BE2C (cell line): ENCODE measurements around the gene OSTN.

Experiments used
- DNase-seq: peaks from one replicate; pipeline ENCODE4 v3.0.0-alpha.2; 2020
- H3K27me3 ChIP-seq: fragments of 250-450 bp; sonication (Bioruptor Pico); 2 replicates; pipeline ENCODE4 v1.5.1; 2020; ENCODE audit warnings: mild to moderate bottlenecking
- H3K36me3 ChIP-seq: fragments of 250-450 bp; sonication (Bioruptor Pico); 2 replicates; pipeline ENCODE4 v1.5.1; 2020; ENCODE audit warnings: mild to moderate bottlenecking
- H3K4me1 ChIP-seq: fragments of 250-450 bp; sonication (Bioruptor Pico); 2 replicates; pipeline ENCODE4 v1.5.1; 2020
- H3K4me3 ChIP-seq: 2 replicates; pipeline ENCODE4 v1.5.1; 2011; ENCODE audit warnings: low read depth, low read length
- H3K9me3 ChIP-seq: fragments of 250-450 bp; sonication (Bioruptor Pico); 2 replicates; pipeline ENCODE4 v1.5.1; 2020
- CTCF ChIP-seq: IDR thresholded peaks from 2 replicates; pipeline ENCODE4 v1.5.1; 2012; ENCODE audit warnings: mild to moderate bottlenecking, low read depth, low read length

OSTN gene

GRCh38 chr3:191246630-191247029, 47.6 kb downstream of the OSTN start:
- no peak for TF ChIP-seq CTCF
- H3K4me3 ChIP-seq: no peak overlapping the region
- H3K9me3 ChIP-seq: no peaks in the 10 kb centered on the region
- no peak for DNase-seq
- H3K4me1 ChIP-seq: no peaks in the 10 kb centered on the region
- no peaks in the 10 kb centered on the region for H3K36me3 ChIP-seq
- peaks cover 6% of the 10 kb centered on the region; the same call in 1 of the 2 replicates for H3K27me3 ChIP-seq

GRCh38 chr3:191253089-191253799, 54.2 kb downstream of the OSTN start:
- Histone ChIP-seq H3K36me3 (no peaks in the 10 kb centered on the region), H3K4me1 (no peaks in the 10 kb centered on the region), H3K4me3 (no peak overlapping the region), H3K27me3 (no peaks in the 10 kb centered on the region), H3K9me3 (no peaks in the 10 kb centered on the region)
- TF ChIP-seq CTCF: no peak
- no peak for DNase-seq

- Histone ChIP-seq H3K4me3 (no peak overlapping the region), H3K27me3 (no peaks in the 10 kb centered on the region), H3K4me1 (no peaks in the 10 kb centered on the region), H3K36me3 (no peaks in the 10 kb centered on the region), H3K9me3 (no peaks in the 10 kb centered on the region)
- no peak for TF ChIP-seq CTCF
- no peak for DNase-seq
Observed at GRCh38 chr3:191254098-191254873, 55.2 kb downstream of the OSTN start.

GRCh38 chr3:191255156-191255555, 56.1 kb downstream of the OSTN start:
- no peak overlapping the region for H3K4me3 ChIP-seq
- H3K4me1 ChIP-seq: no peaks in the 10 kb centered on the region
- H3K36me3 ChIP-seq: no peaks in the 10 kb centered on the region
- no peak for DNase-seq
- no peak for TF ChIP-seq CTCF
- H3K27me3 ChIP-seq: no peaks in the 10 kb centered on the region; the same call in 1 of the 2 replicates
- H3K9me3 ChIP-seq: no peaks in the 10 kb centered on the region

- no peak for TF ChIP-seq CTCF
- H3K9me3 ChIP-seq: no peaks in the 10 kb centered on the region
- no peaks in the 10 kb centered on the region for H3K4me1 ChIP-seq
- no peaks in the 10 kb centered on the region; the same call in 1 of the 2 replicates for H3K27me3 ChIP-seq
- H3K4me3 ChIP-seq: no peak overlapping the region
- DNase-seq: no peak
- H3K36me3 ChIP-seq: no peaks in the 10 kb centered on the region
Observed at GRCh38 chr3:191256405-191256804, 57.4 kb downstream of the OSTN start.

GRCh38 chr3:191257286-191257685, 58.2 kb downstream of the OSTN start:
- Histone ChIP-seq H3K4me3 (no peak overlapping the region), H3K4me1 (no peaks in the 10 kb centered on the region), H3K36me3 (no peaks in the 10 kb centered on the region), H3K27me3 (no peaks in the 10 kb centered on the region; the same call in none of the 2 replicates), H3K9me3 (no peaks in the 10 kb centered on the region)
- DNase-seq: no peak
- TF ChIP-seq CTCF: no peak
